G401 (cell line): Measurements from ENCODE around the gene LRRTM4. TPM values are rescaled to one million over a fixed set of nuclear protein-coding genes. Genes with fewer than 3 reads are reported as not detected.

Experiments used
- DNase-seq: peaks from one replicate; pipeline ENCODE4 v3.0.0-alpha.2; 2015; ENCODE audit warnings: low spot score
- in situ Hi-C: cut with HindIII; loops from 2 replicates; pipeline ENCODE4 v1.10.0; 2016; ENCODE audit warnings: low sequenced_read_pairs, mixed read lengths
- total RNA-seq: library from RNA; depleted of rRNA; stranded (reverse); fragments of >200 nt; shearing (Covaris generic); gene quantifications from 2 replicates; pipeline ENCODE4 v1.2.3, GENCODE V29; 2014; rRNA removed

LRRTM4 gene
- not detected in 2 replicates for total RNA-seq

- in situ Hi-C loops: no loop called here
- peak; percentile 17 for DNase-seq
These were observed at the start of gene LRRTM4 for GRCh38 chr2:77521931-77522470. Gene LRRTM4, minus strand, starts transcription at chr2:77522376.

- DNase-seq: no peak
- in situ Hi-C loops: no loop called here
These were observed 49.4 kb upstream of the LRRTM4 start for GRCh38 chr2:77571545-77571944.

- no peak for DNase-seq
- in situ Hi-C loops: no loop called here
These were observed 45.5 kb upstream of the LRRTM4 start for GRCh38 chr2:77567723-77568122.

- DNase-seq: no peak
- in situ Hi-C loops: no loop called here
These were observed 44.4 kb upstream of the LRRTM4 start for GRCh38 chr2:77566582-77566981.

GRCh38 chr2:77566131-77566530 is 44.0 kb upstream of the LRRTM4 start:
- in situ Hi-C loops: no loop called here
- DNase-seq: no peak

GRCh38 chr2:77552956-77553355 is 30.8 kb upstream of the LRRTM4 start:
- in situ Hi-C loops: no loop called here
- no peak for DNase-seq

GRCh38 chr2:77538031-77538430 is 15.9 kb upstream of the LRRTM4 start:
- DNase-seq: no peak

GRCh38 chr2:77522888-77523287 is 712 bp upstream of the LRRTM4 start:
- in situ Hi-C loops: no loop called here
- no peak for DNase-seq

More at GRCh38 chr2:77538031-77538430, 15.9 kb upstream of the LRRTM4 start:
- in situ Hi-C loops: no loop called here

- no peak for DNase-seq
- in situ Hi-C loops: no loop called here
These were observed 656 bp downstream of the LRRTM4 start for GRCh38 chr2:77521548-77521891.

GRCh38 chr2:77520641-77521547 is 1.3 kb downstream of the LRRTM4 start:
- in situ Hi-C loops: no loop called here

GRCh38 chr2:77519888-77520506 is 2.2 kb downstream of the LRRTM4 start:
- in situ Hi-C loops: no loop called here
- DNase-seq: no peak

More at GRCh38 chr2:77520641-77521547, 1.3 kb downstream of the LRRTM4 start:
- no peak for DNase-seq

- in situ Hi-C loops: no loop called here
- DNase-seq: no peak
These were observed 2.9 kb downstream of the LRRTM4 start for GRCh38 chr2:77519164-77519887.

- in situ Hi-C loops: no loop called here
These were observed 3.9 kb downstream of the LRRTM4 start for GRCh38 chr2:77518311-77518710.

GRCh38 chr2:77513191-77513590 is 9.0 kb downstream of the LRRTM4 start:
- in situ Hi-C loops: no loop called here
- DNase-seq: no peak

More at GRCh38 chr2:77518311-77518710, 3.9 kb downstream of the LRRTM4 start:
- DNase-seq: no peak

GRCh38 chr2:77512507-77512906 is 9.7 kb downstream of the LRRTM4 start:
- in situ Hi-C loops: no loop called here
- DNase-seq: no peak

GRCh38 chr2:77508511-77508910 is 13.7 kb downstream of the LRRTM4 start:
- in situ Hi-C loops: no loop called here

GRCh38 chr2:77507657-77508056 is 14.5 kb downstream of the LRRTM4 start:
- no peak for DNase-seq
- in situ Hi-C loops: no loop called here

More at GRCh38 chr2:77508511-77508910, 13.7 kb downstream of the LRRTM4 start:
- DNase-seq: no peak

- in situ Hi-C loops: no loop called here
- no peak for DNase-seq
These were observed 34.0 kb downstream of the LRRTM4 start for GRCh38 chr2:77488141-77488540.

GRCh38 chr2:77487074-77487803 is 34.9 kb downstream of the LRRTM4 start:
- no peak for DNase-seq
- in situ Hi-C loops: no loop called here
